ENCODE data around the gene PLXNA2.

DNA sequence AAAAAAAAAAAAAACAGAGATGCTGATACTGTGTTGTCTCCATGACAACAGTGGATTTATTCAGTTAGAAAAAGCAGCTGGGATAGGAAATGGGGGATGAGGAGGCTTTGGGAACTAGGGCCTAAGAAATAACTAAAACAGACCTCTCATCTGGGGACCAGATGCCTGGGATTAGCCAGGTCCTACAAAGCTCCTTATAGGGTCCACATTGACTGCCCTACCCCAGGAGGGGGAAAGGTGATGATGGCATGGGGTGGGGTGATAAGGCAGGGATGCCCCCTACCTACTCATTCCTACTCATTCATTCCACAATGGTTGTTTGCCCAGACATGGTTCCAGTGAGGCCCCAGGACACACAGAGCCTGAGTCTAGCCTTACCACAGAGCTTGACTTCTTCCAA, 131.2 kb downstream of the PLXNA2 start:
- TF ChIP-seq, protein P1, sequence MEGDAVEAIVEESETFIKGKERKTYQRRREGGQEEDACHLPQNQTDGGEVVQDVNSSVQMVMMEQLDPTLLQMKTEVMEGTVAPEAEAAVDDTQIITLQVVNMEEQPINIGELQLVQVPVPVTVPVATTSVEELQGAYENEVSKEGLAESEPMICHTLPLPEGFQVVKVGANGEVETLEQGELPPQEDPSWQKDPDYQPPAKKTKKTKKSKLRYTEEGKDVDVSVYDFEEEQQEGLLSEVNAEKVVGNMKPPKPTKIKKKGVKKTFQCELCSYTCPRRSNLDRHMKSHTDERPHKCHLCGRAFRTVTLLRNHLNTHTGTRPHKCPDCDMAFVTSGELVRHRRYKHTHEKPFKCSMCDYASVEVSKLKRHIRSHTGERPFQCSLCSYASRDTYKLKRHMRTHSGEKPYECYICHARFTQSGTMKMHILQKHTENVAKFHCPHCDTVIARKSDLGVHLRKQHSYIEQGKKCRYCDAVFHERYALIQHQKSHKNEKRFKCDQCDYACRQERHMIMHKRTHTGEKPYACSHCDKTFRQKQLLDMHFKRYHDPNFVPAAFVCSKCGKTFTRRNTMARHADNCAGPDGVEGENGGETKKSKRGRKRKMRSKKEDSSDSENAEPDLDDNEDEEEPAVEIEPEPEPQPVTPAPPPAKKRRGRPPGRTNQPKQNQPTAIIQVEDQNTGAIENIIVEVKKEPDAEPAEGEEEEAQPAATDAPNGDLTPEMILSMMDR (conservative IDR thresholded peaks at IDR 0.05; ENCODE audit: low read length): no peak
- no peak for TF ChIP-seq EZH2phosphoT487 (IDR thresholded peaks at IDR 0.05; ENCODE audit: borderline replicate concordance, low read depth, low read length)

Data from OCI-LY7 (cell line).